HCT116 (cell line): ENCODE results near the gene AHI1. TPM values are rescaled to one million over a fixed set of nuclear protein-coding genes. Genes with fewer than 3 reads are reported as not detected.

ENCODE experiments used
- ATAC-seq: fragments of 200-7000 bp; cut with Tn5 transposase; 2 replicates; pipeline ENCODE4 v1.9.1; 2020; ENCODE audit warnings: mild to moderate bottlenecking, moderate library complexity
- BruUV-seq: library from RNA; stranded (reverse); fragments of 400-500 nt; replicated peaks from 2 replicates; lab custom pipeline; 2021; lab: Mats Ljungman, UMichigan
- CTCF ChIA-PET: fragments of 300-600 bp; sonication (Branson Sonifier 250); formaldehyde crosslinking; loops from one replicate; lab custom pipeline; 2021; ENCODE audit warnings: antibody characterized with exemption; lab: Charles Lee
- POLR2A ChIA-PET: fragments of 300-600, 350-600 bp; sonication (Branson Sonifier 250); formaldehyde crosslinking; loops from one replicate; lab custom pipeline; 2021; ENCODE audit warnings: antibody characterized with exemption; lab: Charles Lee
- RAD21 ChIA-PET, 2 experiments: fragments of 300-600 bp; sonication (Branson Sonifier 250); formaldehyde crosslinking; loops; one replicate each; lab custom pipeline; 2023; ENCODE audit warnings: low total read pairs in 2 of 2; ENCODE audit not compliant: uncharacterized antibody in 2 of 2, unreplicated experiment in 2 of 2, low non-redundant PET in 1 of 2; lab: Charles Lee
- DNase-seq: peaks from one replicate; pipeline ENCODE4 v3.0.0-alpha.2; 2010; ENCODE audit warnings: low read depth, low spot score
- H2AFZ ChIP-seq: fragments of 200-600 bp; shearing (Covaris generic), sonication (generic); 2 replicates; pipeline ENCODE4 v1.6.1; 2017; ENCODE audit warnings: low read depth, mixed run types, mixed read lengths, antibody characterized with exemption, low read length; ENCODE audit not compliant: poor library complexity, severe bottlenecking
- H3K27ac ChIP-seq: 2 replicates; pipeline ENCODE4 v1.5.1; 2012; ENCODE audit warnings: low read depth, low read length
- H3K27me3 ChIP-seq: fragments of 200-600 bp; sonication (generic); 2 replicates; pipeline ENCODE4 v1.6.1; 2016; ENCODE audit warnings: mixed run types, low read length, mixed read lengths; ENCODE audit not compliant: insufficient read depth
- H3K36me3 ChIP-seq, 2 experiments: fragments of 200-500 bp in 1 of 2; fragments of 200-600 bp in 1 of 2; sonication (Bioruptor generic) in 1 of 2; sonication (generic) in 1 of 2; 2 replicates each; pipeline versions ENCODE4 v1.5.1 to v1.6.1; 2014 to 2016; ENCODE audit warnings: low read length in 2 of 2, inconsistent platforms in 1 of 2, mixed read lengths in 1 of 2, mixed run types in 1 of 2; ENCODE audit not compliant: insufficient read depth in 2 of 2, control insufficient read depth in 1 of 2
- H3K4me1 ChIP-seq, 2 experiments: fragments of 200-600 bp in 1 of 2; sonication (generic) in 1 of 2; 2 replicates each; pipeline versions ENCODE4 v1.5.1 to v1.6.1; 2012 to 2017; ENCODE audit warnings: low read length in 2 of 2, inconsistent platforms in 1 of 2, mild to moderate bottlenecking in 1 of 2, mixed read lengths in 1 of 2, mixed run types in 1 of 2, moderate library complexity in 1 of 2; ENCODE audit not compliant: insufficient read depth in 2 of 2, control insufficient read depth in 1 of 2
- H3K4me2 ChIP-seq: fragments of 200-600 bp; sonication (generic); 2 replicates; pipeline ENCODE4 v1.6.1; 2017; ENCODE audit warnings: mixed run types, low read length, mixed read lengths
- H3K4me3 ChIP-seq, 2 experiments: fragments of 200-600 bp in 1 of 2; sonication (generic) in 1 of 2; replicated peaks in 1 of 2; 2 replicates each; pipeline ENCODE4 v1.5.1; 2011 to 2016; ENCODE audit warnings: low read length in 2 of 2, control low read depth in 1 of 2, low read depth in 1 of 2, mild to moderate bottlenecking in 1 of 2, mixed read lengths in 1 of 2, mixed run types in 1 of 2
- H3K79me2 ChIP-seq: fragments of 200-600 bp; sonication (generic); 2 replicates; pipeline ENCODE4 v1.6.1; 2017; ENCODE audit warnings: mild to moderate bottlenecking, mixed run types, low read length, moderate library complexity, mixed read lengths; ENCODE audit not compliant: insufficient read depth
- H3K9ac ChIP-seq: fragments of 200-600 bp; sonication (generic); 2 replicates; pipeline ENCODE4 v1.6.1; 2016; ENCODE audit warnings: low read length, mixed read lengths
- H3K9me2 ChIP-seq: fragments of 200-600 bp; sonication (generic), shearing (Covaris generic); 2 replicates; pipeline ENCODE4 v1.6.1; 2017; ENCODE audit warnings: mixed run types, mild to moderate bottlenecking, moderate library complexity; ENCODE audit not compliant: insufficient read depth
- H3K9me3 ChIP-seq, 2 experiments: fragments of 200-500 bp in 1 of 2; fragments of 200-600 bp in 1 of 2; sonication (Bioruptor generic) in 1 of 2; sonication (generic) in 1 of 2; 2 replicates each; pipeline ENCODE4 v1.6.1; 2014 to 2017; ENCODE audit warnings: low read length in 2 of 2, mixed read lengths in 2 of 2, inconsistent platforms in 1 of 2, low read depth in 1 of 2, mild to moderate bottlenecking in 1 of 2, mixed run types in 1 of 2, moderate library complexity in 1 of 2; ENCODE audit not compliant: control insufficient read depth in 1 of 2, insufficient read depth in 1 of 2
- H4K20me1 ChIP-seq: fragments of 200-600 bp; sonication (generic), shearing (Covaris generic); 2 replicates; pipeline ENCODE4 v1.6.1; 2017; ENCODE audit warnings: mixed run types, mild to moderate bottlenecking, moderate library complexity; ENCODE audit not compliant: insufficient read depth
- CBX3 ChIP-seq: IDR thresholded peaks from 2 replicates; pipeline ENCODE4 v1.6.1; 2012; ENCODE audit warnings: low read depth
- CEBPB ChIP-seq: IDR thresholded peaks from 2 replicates; pipeline ENCODE4 v1.6.1; 2012; ENCODE audit warnings: low read depth
- CTCF ChIP-seq, 3 experiments: fragments of 200-600 bp in 1 of 3; sonication (generic) in 1 of 3; IDR thresholded peaks in 2 of 3; conservative IDR thresholded peaks in 1 of 3; 2 replicates each; pipeline ENCODE4 v1.5.1; 2012 to 2017; ENCODE audit warnings: low read depth in 2 of 3, low read length in 2 of 3, antibody characterized with exemption in 1 of 3, borderline replicate concordance in 1 of 3, control low read depth in 1 of 3, mild to moderate bottlenecking in 1 of 3, mixed read lengths in 1 of 3, mixed run types in 1 of 3, moderate library complexity in 1 of 3; ENCODE audit not compliant: insufficient read depth in 1 of 3
- EGR1 ChIP-seq: IDR thresholded peaks from 2 replicates; pipeline ENCODE4 v1.6.1; 2012; ENCODE audit warnings: low read depth
- ELF1 ChIP-seq: IDR thresholded peaks from 2 replicates; pipeline ENCODE4 v1.6.1; 2012; ENCODE audit warnings: low read depth, borderline replicate concordance
- MAX ChIP-seq: IDR thresholded peaks from 2 replicates; pipeline ENCODE4 v1.6.1; 2012
- REST ChIP-seq: IDR thresholded peaks from 2 replicates; pipeline ENCODE4 v1.6.1; 2012; ENCODE audit warnings: low read depth
- SRF ChIP-seq: IDR thresholded peaks from 2 replicates; pipeline ENCODE4 v1.6.1; 2012; ENCODE audit warnings: low read depth
- TCF7L2 ChIP-seq: IDR thresholded peaks from 2 replicates; pipeline ENCODE4 v1.7.0; 2011; ENCODE audit warnings: borderline replicate concordance, inconsistent platforms; ENCODE audit not compliant: insufficient read depth, insufficient read length; ENCODE audit errors: extremely low read depth
- YY1 ChIP-seq: IDR thresholded peaks from 2 replicates; pipeline ENCODE4 v1.6.1; 2011; ENCODE audit warnings: low read length, low read depth, moderate library complexity, mild to moderate bottlenecking; ENCODE audit not compliant: insufficient replicate concordance; ENCODE audit errors: extremely low read depth
- ZBTB33 ChIP-seq: IDR thresholded peaks from 2 replicates; pipeline ENCODE4 v1.6.1; 2011; ENCODE audit warnings: mild to moderate bottlenecking, low read length, moderate library complexity; ENCODE audit not compliant: insufficient replicate concordance; ENCODE audit errors: extremely low read depth
- ZFX ChIP-seq: fragments of 450-650 bp; IDR thresholded peaks from 2 replicates; pipeline ENCODE4 v1.6.1; 2017
- ZNF274 ChIP-seq: fragments of 200-500 bp; sonication (Bioruptor generic); IDR thresholded peaks from 2 replicates; pipeline ENCODE4 v1.6.1; 2014; ENCODE audit warnings: mild to moderate bottlenecking, low read depth, low read length, inconsistent platforms
- intact Hi-C: fragments of 100-400 bp; cut with micrococcal nuclease; formaldehyde crosslinking; loops from 2 replicates; pipeline ENCODE4 v1.10.0; 2022
- total RNA-seq: library from RNA; stranded (reverse); gene quantifications from one replicate; pipeline ENCODE4 v1.2.1, GENCODE V29; 2021; ENCODE audit not compliant: unreplicated experiment

The AHI1 gene
- total RNA-seq, 1 experiment from 2014 or later = 29.6 TPM

- H4K20me1 ChIP-seq = no peaks in the 10 kb centered on the region
- no peaks in the 10 kb centered on the region for H3K79me2 ChIP-seq
- no peaks in the 10 kb centered on the region for H3K9me3 ChIP-seq
- H3K27me3 ChIP-seq = no peaks in the 10 kb centered on the region
- ChIA-PET CTCF (no interaction called here), POLR2A (no interaction called here), RAD21 (no interaction called here)
- H3K4me1 ChIP-seq = no peaks in the 10 kb centered on the region
- no peak overlapping the region for H2AFZ ChIP-seq
- no peak overlapping the region for H3K4me3 ChIP-seq
- TF ChIP-seq SRF (no peak), ZNF274 (no peak), EGR1 (no peak), CTCF (IDR thresholded peaks at IDR 0.05 in 2 of 3, conservative IDR thresholded peaks at IDR 0.05 in 1 of 3; ENCODE audit: borderline replicate concordance in 1 of 3, insufficient read depth in 1 of 3, low read depth in 2 of 3, low read length in 2 of 3) (no peak), ELF1 (no peak), TCF7L2 (no peak), ZBTB33 (no peak), ZFX (no peak), CEBPB (no peak), MAX (no peak), CBX3 (no peak), REST (no peak), YY1 (no peak)
- no peak overlapping the region for H3K27ac ChIP-seq
- H3K36me3 ChIP-seq = no peaks in the 10 kb centered on the region
- H3K9me2 ChIP-seq = no peaks in the 10 kb centered on the region
- DNase-seq = no peak
- H3K9ac ChIP-seq = no peak overlapping the region
- H3K4me2 ChIP-seq = no peak overlapping the region
- intact Hi-C loops = no loop called here
- no TSS peak for BruUV-seq
- no peak for ATAC-seq
These were observed 115.3 kb downstream of the AHI1 start for GRCh38 chr6:135382182-135382628.
